H1 (cell line): ENCODE results near the gene PCDHGA1. TPM values are rescaled to one million over a fixed set of nuclear protein-coding genes. Genes with fewer than 3 reads are reported as not detected.

Experiments used
- CTCF ChIA-PET: fragments of 300-600 bp; sonication (Branson Sonifier 250); formaldehyde crosslinking; loops from one replicate; lab custom pipeline; 2021; ENCODE audit not compliant: partially characterized antibody; lab: Charles Lee
- POLR2A ChIA-PET: fragments of 300-600 bp; sonication (Branson Sonifier 250); formaldehyde crosslinking; loops from one replicate; lab custom pipeline; 2021; ENCODE audit warnings: inconsistent platforms; ENCODE audit not compliant: partially characterized antibody; lab: Charles Lee
- DNase-seq, 2 experiments: peaks; one replicate each; pipeline versions ENCODE4 v3.0.0 to v3.0.0-alpha.2; 2010 to 2022; ENCODE audit warnings: low spot score in 2 of 2, low read depth in 1 of 2, mixed read lengths in 1 of 2
- FAIRE-seq: peaks from 2 replicates; lab custom pipeline; 2011; peaks lifted over from hg19 to GRCh38; lab: Jason Lieb, UNC
- H2AFZ ChIP-seq: 2 replicates; pipeline ENCODE4 v1.8.1; 2012; ENCODE audit warnings: low read length, inconsistent platforms
- H2AK5ac ChIP-seq: 2 replicates; pipeline ENCODE4 v1.6.1; 2013; ENCODE audit warnings: low read depth, low read length
- H2BK120ac ChIP-seq: replicated peaks from 2 replicates; pipeline ENCODE3; 2013; ENCODE audit warnings: low read depth, low read length, inconsistent platforms
- H2BK12ac ChIP-seq: 2 replicates; pipeline ENCODE4 v1.6.1; 2013; ENCODE audit warnings: low read depth, low read length
- H2BK15ac ChIP-seq: 2 replicates; pipeline ENCODE4 v1.6.1; 2013; ENCODE audit warnings: low read length
- H2BK20ac ChIP-seq: 2 replicates; pipeline ENCODE4 v1.6.1; 2013; ENCODE audit warnings: low read length
- H2BK5ac ChIP-seq: 2 replicates; pipeline ENCODE4 v1.6.1; 2013; ENCODE audit warnings: low read depth, low read length
- H3K14ac ChIP-seq: 2 replicates; pipeline ENCODE4 v1.6.1; 2013; ENCODE audit warnings: inconsistent platforms; ENCODE audit not compliant: insufficient read length
- H3K18ac ChIP-seq: 2 replicates; pipeline ENCODE4 v1.6.1; 2013; ENCODE audit warnings: low read length; ENCODE audit errors: extremely low read depth
- H3K23ac ChIP-seq: 2 replicates; pipeline ENCODE4 v1.6.1; 2013; ENCODE audit warnings: inconsistent platforms; ENCODE audit not compliant: insufficient read length
- H3K23me2 ChIP-seq: 2 replicates; pipeline ENCODE4 v1.6.1; 2013; ENCODE audit warnings: low read depth, low read length
- H3K27ac ChIP-seq: 2 replicates; pipeline ENCODE4 v1.6.1; 2011; ENCODE audit warnings: low read depth, low read length, inconsistent platforms
- H3K27me3 ChIP-seq, 4 experiments: replicated peaks in 1 of 4; 1 replicate in 1 of 4; 2 replicates in 3 of 4; pipeline versions ENCODE4 v1.6.1 to v1.8.1; 2011 to 2013; ENCODE audit warnings: low read length in 3 of 4, mild to moderate bottlenecking in 3 of 4, inconsistent platforms in 2 of 4, mixed read lengths in 2 of 4, moderate library complexity in 1 of 4; ENCODE audit not compliant: control insufficient read depth in 3 of 4, insufficient read depth in 3 of 4; ENCODE audit errors: extremely low read depth in 1 of 4
- H3K36me3 ChIP-seq, 4 experiments: 2 replicates each; pipeline versions ENCODE4 v1.6.1 to v1.8.1; 2011 to 2013; ENCODE audit warnings: mild to moderate bottlenecking in 4 of 4, low read length in 3 of 4, moderate library complexity in 2 of 4, control low read depth in 1 of 4, inconsistent platforms in 1 of 4; ENCODE audit not compliant: insufficient read depth in 4 of 4, control insufficient read depth in 2 of 4
- H3K4ac ChIP-seq: replicated peaks from 2 replicates; pipeline ENCODE3; 2013; ENCODE audit warnings: low read length, low read depth, mixed read lengths, inconsistent platforms; ENCODE audit not compliant: insufficient read length
- H3K4me1 ChIP-seq, 4 experiments: replicated peaks in 1 of 4; 1 replicate in 1 of 4; 2 replicates in 3 of 4; pipeline versions ENCODE4 v1.6.1 to v1.8.1; 2011 to 2013; ENCODE audit warnings: low read length in 3 of 4, inconsistent platforms in 2 of 4, mixed read lengths in 1 of 4; ENCODE audit not compliant: insufficient read depth in 4 of 4, control insufficient read depth in 3 of 4
- H3K4me2 ChIP-seq, 2 experiments: 2 replicates each; pipeline versions ENCODE4 v1.6.1 to v1.8.1; 2011 to 2013; ENCODE audit warnings: low read depth in 2 of 2, low read length in 2 of 2, control low read depth in 1 of 2, inconsistent platforms in 1 of 2, mild to moderate bottlenecking in 1 of 2; ENCODE audit not compliant: insufficient read depth in 1 of 2
- H3K4me3 ChIP-seq, 4 experiments: fragments of 200-600, 300-600 bp in 1 of 4; sonication (generic), shearing (Covaris generic), sonication (Bioruptor Twin) in 1 of 4; 2 replicates each; pipeline versions ENCODE4 v1.5.1 to v1.8.1; 2011 to 2016; ENCODE audit warnings: low read length in 4 of 4, low read depth in 3 of 4, control low read depth in 2 of 4, inconsistent platforms in 2 of 4, mild to moderate bottlenecking in 2 of 4, mixed read lengths in 1 of 4, moderate library complexity in 1 of 4; ENCODE audit not compliant: insufficient read depth in 2 of 4; ENCODE audit errors: extremely low read depth in 1 of 4
- H3K56ac ChIP-seq: replicated peaks from 2 replicates; pipeline ENCODE3; 2013; ENCODE audit warnings: low read depth, mild to moderate bottlenecking, mixed read lengths, low read length, inconsistent platforms; ENCODE audit not compliant: insufficient read length
- H3K79me1 ChIP-seq: 2 replicates; pipeline ENCODE4 v1.6.1; 2013; ENCODE audit warnings: low read depth, low read length, control low read depth
- H3K79me2 ChIP-seq, 2 experiments: 2 replicates each; pipeline versions ENCODE4 v1.6.1 to v1.8.1; 2012 to 2013; ENCODE audit warnings: low read length in 2 of 2, mild to moderate bottlenecking in 2 of 2, inconsistent platforms in 1 of 2; ENCODE audit not compliant: insufficient read depth in 2 of 2, control insufficient read depth in 1 of 2
- H3K9ac ChIP-seq, 4 experiments: replicated peaks in 1 of 4; 1 replicate in 1 of 4; 2 replicates in 3 of 4; pipeline versions ENCODE4 v1.6.1 to v1.8.1; 2011 to 2013; ENCODE audit warnings: low read depth in 3 of 4, low read length in 3 of 4, control low read depth in 2 of 4, mild to moderate bottlenecking in 2 of 4, moderate library complexity in 2 of 4, inconsistent platforms in 1 of 4; ENCODE audit errors: extremely low read depth in 1 of 4
- H3K9me3 ChIP-seq, 2 experiments: 2 replicates each; pipeline versions ENCODE4 v1.6.1 to v1.8.1; 2012 to 2013; ENCODE audit warnings: mild to moderate bottlenecking in 2 of 2, moderate library complexity in 2 of 2, control low read depth in 1 of 2, inconsistent platforms in 1 of 2, low read depth in 1 of 2, low read length in 1 of 2, mixed read lengths in 1 of 2; ENCODE audit not compliant: insufficient read depth in 2 of 2
- H4K20me1 ChIP-seq, 2 experiments: replicated peaks in 1 of 2; 2 replicates each; pipeline versions ENCODE3 to v1.8.1; 2011 to 2013; ENCODE audit warnings: inconsistent platforms in 2 of 2, low read length in 2 of 2, mild to moderate bottlenecking in 1 of 2; ENCODE audit not compliant: insufficient read depth in 2 of 2, control insufficient read depth in 1 of 2
- H4K5ac ChIP-seq: 2 replicates; pipeline ENCODE4 v1.6.1; 2013; ENCODE audit warnings: low read length, low read depth, mixed read lengths, inconsistent platforms; ENCODE audit not compliant: insufficient read length
- H4K8ac ChIP-seq: 2 replicates; pipeline ENCODE4 v1.8.0; 2013; ENCODE audit warnings: mild to moderate bottlenecking, moderate library complexity, low read length, inconsistent platforms; ENCODE audit not compliant: insufficient read depth; ENCODE audit errors: extremely low read depth
- H4K91ac ChIP-seq: replicated peaks from 2 replicates; pipeline ENCODE3; 2013; ENCODE audit warnings: low read length, mixed read lengths, inconsistent platforms; ENCODE audit not compliant: insufficient read length
- JUN ChIP-seq: IDR thresholded peaks from 2 replicates; pipeline ENCODE4 v1.6.1; 2011; ENCODE audit warnings: low read depth, mild to moderate bottlenecking, improper control_type of control experiment, low read length
- KDM1A ChIP-seq: fragments of 200-600, 300-600 bp; sonication (generic); IDR thresholded peaks from 2 replicates; pipeline ENCODE4 v1.7.1; 2016; ENCODE audit warnings: mild to moderate bottlenecking, low read length, borderline replicate concordance
- WGBS, 2 experiments: shearing (Covaris generic) in 1 of 2; methylation state at CpG; one replicate each; pipeline versions ENCODE4 v1.1.6 to v1.1.7; 2013 to 2015; ENCODE audit warnings: low lambda C conversion rate in 2 of 2, mixed read lengths in 2 of 2, inconsistent platforms in 1 of 2, low coverage in 1 of 2, missing lambda C conversion rate in 1 of 2; ENCODE audit not compliant: insufficient replicate concordance in 2 of 2, insufficient coverage in 1 of 2, insufficient read length in 1 of 2; ENCODE audit errors: extremely low coverage in 1 of 2, missing lambda C conversion rate in 1 of 2; 5-methylcytosine and 5-hydroxymethylcytosine counted together
- polyA plus RNA-seq, 7 experiments: library from polyadenylated mRNA; depleted of rRNA in 3 of 7; stranded (reverse) in 5 of 7; unstranded in 2 of 7; fragments of >200 nt in 5 of 7; fragments of 200-250 nt in 2 of 7; gene quantifications; 1 replicate in 5 of 7; 2 replicates in 1 of 7; 4 replicates in 1 of 7; pipeline versions ENCODE4 v1.2.1 to v1.2.3, GENCODE V29; 2011 to 2013; ENCODE audit warnings: missing spikeins in 2 of 7, mixed read lengths in 2 of 7
- total RNA-seq: library from RNA; stranded (reverse); fragmentation: NEBNext Ultra II Directional; extraction: Animal tissue kit (Norgen Biotek cat#: 25700); gene quantifications from 2 replicates; pipeline ENCODE4 v1.2.1, GENCODE V29; 2021
- TF ChIP-seq, protein P1 (sequence below): IDR thresholded peaks from 2 replicates; pipeline ENCODE4 v1.6.1; 2012; ENCODE audit warnings: inconsistent platforms

PCDHGA1 gene
- total and polyA plus RNA-seq, 2 of the 8 experiments (the other 6 are each of a cell fraction or from before 2014, with no cell fraction given), result 0.57 to 0.89 TPM

DNA sequence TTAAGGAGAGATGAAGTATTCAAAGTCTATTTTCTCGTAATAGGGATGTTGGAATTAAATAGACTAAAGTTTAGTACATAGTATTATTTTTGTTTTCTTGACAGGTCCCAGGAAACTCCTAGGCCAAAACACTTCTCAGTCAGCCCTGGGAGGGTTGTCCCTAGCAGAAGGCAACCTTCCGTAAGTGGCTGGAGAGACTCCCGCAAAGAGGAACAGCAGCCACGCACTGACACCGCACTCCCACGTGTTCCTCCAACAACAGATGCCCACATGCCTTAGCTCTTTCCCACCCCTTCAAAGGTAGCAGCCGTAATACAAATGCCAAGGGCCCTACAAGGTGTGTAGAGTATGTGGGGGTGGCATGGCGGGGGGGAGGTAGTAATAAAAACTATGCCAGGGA, 187.0 kb downstream of the PCDHGA1 start:
- H3K4me2 ChIP-seq, result no peak overlapping the region
- CTCF ChIA-PET, result interaction anchor here (0.6 to 50.9 kb wide), 20 partner anchors 6 to 382 kb away, joined by 3 to 1236 read pairs (median 6); partner anchors contain the start of genes PCDHB10, PCDHB15, PCDHB16 and PCDHGA1
- peaks cover 4 to 28% (median 20%) of the 10 kb centered on the region in 4 experiments for H3K36me3 ChIP-seq
- FAIRE-seq, result no peak
- no peak overlapping the region for H4K8ac ChIP-seq
- H3K9ac ChIP-seq, result no peak overlapping the region
- no peak overlapping the region for H3K4me3 ChIP-seq
- H2BK15ac ChIP-seq, result no peak overlapping the region
- no peak overlapping the region for H3K23ac ChIP-seq
- 84% methylated on average over 8 of the region's 8 CpGs; no CpG with 5 or more reads in 1 of the 2 experiments for WGBS, 2 experiments
- H3K14ac ChIP-seq, result no peak overlapping the region
- peaks cover 15% of the 10 kb centered on the region for H3K23me2 ChIP-seq
- no peak overlapping the region for H3K27ac ChIP-seq
- no peak overlapping the region for H2BK20ac ChIP-seq
- no peak overlapping the region for H2AK5ac ChIP-seq
- TF ChIP-seq, protein P1, sequence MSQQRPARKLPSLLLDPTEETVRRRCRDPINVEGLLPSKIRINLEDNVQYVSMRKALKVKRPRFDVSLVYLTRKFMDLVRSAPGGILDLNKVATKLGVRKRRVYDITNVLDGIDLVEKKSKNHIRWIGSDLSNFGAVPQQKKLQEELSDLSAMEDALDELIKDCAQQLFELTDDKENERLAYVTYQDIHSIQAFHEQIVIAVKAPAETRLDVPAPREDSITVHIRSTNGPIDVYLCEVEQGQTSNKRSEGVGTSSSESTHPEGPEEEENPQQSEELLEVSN, result no peak
- no peak for TF ChIP-seq KDM1A
- TF ChIP-seq JUN, result no peak
- no peak overlapping the region for H4K91ac ChIP-seq
- no peaks in the 10 kb centered on the region for H3K27me3 ChIP-seq
- H2BK5ac ChIP-seq, result no peak overlapping the region
- no peaks in the 10 kb centered on the region for H3K79me1 ChIP-seq
- no peak overlapping the region for H3K18ac ChIP-seq
- H3K79me2 ChIP-seq, result no peaks in the 10 kb centered on the region
- no peaks in the 10 kb centered on the region for H4K20me1 ChIP-seq
- no peak overlapping the region for H2BK12ac ChIP-seq
- H4K5ac ChIP-seq, result no peak overlapping the region
- no peak overlapping the region for H3K56ac ChIP-seq
- no peaks in the 10 kb centered on the region for H3K9me3 ChIP-seq
- no peak for DNase-seq
- POLR2A ChIA-PET, result interaction anchor here (0.7 to 1.1 kb wide), 2 partner anchors 40 to 123 kb away, joined by 3 read pairs; no protein-coding TSS in a partner anchor
- no peak overlapping the region for H2AFZ ChIP-seq
- H3K4ac ChIP-seq, result no peak overlapping the region
- no peak overlapping the region for H2BK120ac ChIP-seq
- peaks cover 3 to 23% (median 9%) of the 10 kb centered on the region in 4 experiments for H3K4me1 ChIP-seq
